HS-27A (cell line): Measurements from ENCODE around the gene UGT1A1.

ENCODE experiments used
- DNase-seq: peaks from one replicate; pipeline ENCODE4 v3.0.0-alpha.2; 2012; ENCODE audit warnings: low read depth, missing footprints

Gene UGT1A1

DNA sequence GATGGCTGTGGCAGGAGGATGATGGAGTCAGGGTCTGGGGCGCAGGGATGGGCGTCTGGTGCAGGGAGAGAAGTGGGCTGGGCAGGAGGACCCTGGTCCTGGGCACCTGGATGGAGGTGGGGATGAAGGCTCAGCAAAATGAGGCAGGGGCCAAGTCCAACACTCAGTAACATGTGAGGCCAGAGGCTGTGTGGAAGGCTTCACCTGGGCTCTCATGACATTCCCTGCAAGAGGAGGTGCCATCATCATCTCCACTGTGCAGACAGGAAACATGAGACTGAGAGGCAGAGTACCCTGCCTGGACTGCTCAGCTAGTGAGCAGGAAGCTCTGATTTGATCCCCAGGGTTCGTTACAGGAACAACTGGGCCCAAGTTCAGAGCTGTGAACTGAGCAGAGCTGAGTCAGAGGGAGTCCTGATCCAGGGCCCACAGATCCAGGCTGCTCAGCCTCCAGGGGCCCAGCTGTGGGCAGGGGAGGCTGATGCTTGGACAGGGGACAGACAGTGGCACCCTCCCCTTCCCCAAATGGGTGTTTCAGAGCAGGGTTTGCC, 57.4 kb downstream of the UGT1A1 start:
- no peak for DNase-seq

DNA sequence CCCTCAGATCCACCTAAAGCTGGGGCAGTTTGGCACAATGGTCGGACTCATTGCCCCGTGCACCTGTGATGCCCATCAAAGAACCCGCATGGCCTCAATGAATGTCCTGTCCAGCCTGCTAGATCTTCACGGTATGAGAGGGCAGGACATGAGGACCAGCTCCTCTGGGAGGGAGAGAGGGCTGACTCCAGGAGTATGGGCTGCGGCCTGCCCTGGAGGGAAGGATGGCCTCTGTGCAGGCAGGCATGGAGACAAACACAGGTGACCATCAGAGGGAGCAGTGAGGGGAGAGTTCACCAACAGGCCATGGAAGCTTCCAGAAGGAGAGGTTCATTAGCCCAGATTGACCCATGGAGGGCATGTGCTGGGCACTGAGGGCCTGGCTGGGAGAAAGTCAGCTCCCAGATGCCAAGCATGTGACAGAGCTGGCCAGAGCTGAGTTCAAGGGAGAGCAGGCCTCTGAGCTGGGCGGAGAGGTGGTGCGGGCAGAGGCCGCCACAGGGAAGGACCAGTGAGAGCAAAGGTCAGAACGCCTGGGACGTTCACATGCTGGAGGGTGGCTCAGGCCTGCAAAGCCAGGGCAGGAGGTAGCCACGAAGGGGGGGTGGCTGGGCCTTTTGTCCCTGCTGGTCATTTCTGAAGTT, 58.0 kb downstream of the UGT1A1 start:
- DNase-seq = no peak

DNA sequence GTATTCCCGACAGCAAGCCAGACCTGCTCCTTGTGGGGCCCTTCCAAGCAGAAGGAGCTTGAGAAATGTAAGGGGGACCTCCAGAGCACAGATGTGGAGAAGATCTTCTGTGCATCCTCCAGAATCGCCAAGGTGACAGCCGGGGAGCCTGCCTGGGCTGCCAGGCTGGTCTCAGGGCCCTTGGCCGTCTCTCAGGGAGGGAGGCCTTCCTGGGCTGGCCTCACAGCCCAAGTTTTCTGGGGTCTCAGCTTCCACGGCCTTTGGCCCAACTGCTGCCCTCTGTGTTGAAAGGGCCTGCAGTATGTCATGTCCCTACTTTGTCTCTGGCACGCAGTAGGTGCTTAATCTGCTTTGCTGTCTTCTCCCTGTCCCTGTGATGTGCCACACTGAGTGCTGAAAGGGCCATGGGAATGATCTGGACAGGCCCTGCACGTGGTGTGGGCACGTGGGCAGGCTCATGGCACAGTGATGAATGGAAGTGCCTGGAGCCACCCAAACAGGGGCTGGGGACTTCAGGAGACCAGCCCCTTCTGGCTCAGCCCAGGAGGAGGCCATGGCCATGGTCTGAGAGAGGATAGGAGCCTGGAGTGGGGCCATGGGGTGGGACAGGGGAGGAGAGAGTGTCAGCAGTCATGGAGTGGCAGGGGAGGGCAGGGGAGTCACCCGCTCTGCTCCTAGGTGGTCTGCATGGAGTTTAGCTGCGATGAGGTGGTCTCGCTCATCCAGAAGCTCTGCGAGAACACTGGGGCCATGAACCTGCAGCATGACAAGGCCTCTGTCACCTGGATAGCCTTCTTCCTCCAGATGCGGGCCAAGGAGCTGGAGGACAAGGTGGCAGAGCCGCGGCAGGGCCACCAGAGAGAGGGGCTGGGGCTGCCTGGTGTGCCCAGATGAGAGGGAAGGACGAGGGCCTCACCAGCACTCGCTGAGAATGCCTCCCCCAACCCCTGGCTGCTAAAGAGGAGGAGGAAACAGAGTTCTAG, 58.9 kb downstream of the UGT1A1 start:
- DNase-seq = no peak

DNA sequence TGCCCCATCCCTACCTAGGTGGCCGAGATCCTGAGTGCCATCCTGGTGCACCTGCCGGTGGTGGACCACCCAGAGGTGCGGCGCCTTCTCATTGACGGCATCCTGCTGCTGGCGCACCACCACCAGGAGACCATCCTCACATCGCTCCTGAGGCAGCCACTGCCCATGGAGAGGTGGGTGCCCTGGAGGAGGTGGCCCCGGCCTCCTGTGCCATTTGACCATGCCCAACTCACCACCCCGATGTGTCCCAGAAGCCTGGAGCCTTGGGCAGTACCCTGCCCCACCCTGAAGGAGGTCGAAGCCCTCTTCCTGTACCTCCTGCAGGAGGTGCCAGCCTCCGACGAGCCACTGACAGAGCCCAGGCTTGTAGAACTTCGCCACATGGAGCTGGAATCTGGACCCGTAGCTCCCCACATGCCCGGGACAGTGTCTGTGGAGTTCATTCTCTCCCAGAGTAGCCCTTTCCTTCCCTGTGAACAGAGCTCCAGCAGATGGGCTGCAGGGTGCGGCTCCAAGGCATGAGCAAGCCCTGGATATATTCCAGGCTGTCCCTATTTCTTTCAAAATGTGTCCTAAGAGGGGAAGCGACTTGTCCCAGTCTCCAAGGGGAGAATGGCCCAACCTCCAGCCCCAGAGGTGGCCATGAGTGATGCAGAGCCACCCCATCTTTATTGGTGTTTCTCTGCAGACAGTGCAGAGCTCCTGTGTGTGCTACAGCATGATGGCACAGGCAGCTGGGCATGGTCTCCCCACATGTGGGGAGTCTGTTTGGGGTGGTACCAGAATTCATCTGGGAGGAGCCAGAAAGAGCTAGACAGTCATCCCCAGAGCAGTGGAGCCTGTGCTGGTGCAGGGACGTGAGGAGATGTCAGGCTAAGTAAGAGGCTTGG, 60.1 kb downstream of the UGT1A1 start:
- no peak for DNase-seq

DNA sequence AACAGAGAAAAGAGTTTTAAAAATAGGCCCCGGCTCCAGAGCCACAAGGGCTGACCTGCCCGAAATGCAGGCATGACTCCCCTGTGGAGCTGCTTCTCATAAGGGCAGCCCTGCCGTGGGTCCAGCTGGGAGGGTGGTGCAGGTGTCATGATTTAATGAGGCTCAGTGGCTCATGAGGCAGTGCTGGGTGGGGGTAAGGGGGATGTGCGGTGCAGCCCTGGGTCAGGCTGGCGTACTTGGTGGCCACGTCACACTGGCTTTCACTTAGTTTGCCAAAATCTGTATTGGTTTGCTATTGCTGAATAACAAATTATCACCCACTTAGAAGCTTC, 60.7 kb downstream of the UGT1A1 start:
- no peak for DNase-seq

DNA sequence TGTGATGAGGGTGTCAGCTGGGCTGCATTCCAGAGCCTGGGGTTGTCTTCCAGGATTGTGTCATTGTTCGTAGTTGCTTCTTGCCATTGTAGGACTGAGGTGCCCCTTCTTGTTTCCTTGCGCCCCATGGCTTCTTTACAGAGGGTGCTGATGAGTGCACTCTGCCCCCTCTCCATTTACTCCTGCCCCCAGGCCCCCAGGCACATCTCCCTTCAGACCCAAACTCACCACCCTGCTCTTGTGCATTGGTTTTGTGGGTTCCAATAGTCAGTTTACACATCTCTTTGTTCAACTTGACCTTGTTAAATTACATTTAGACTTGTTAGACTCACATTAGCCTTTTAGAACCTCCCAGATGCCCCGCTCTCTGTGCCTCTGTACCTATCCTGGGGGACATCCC, 61.1 kb downstream of the UGT1A1 start:
- DNase-seq = no peak

DNA sequence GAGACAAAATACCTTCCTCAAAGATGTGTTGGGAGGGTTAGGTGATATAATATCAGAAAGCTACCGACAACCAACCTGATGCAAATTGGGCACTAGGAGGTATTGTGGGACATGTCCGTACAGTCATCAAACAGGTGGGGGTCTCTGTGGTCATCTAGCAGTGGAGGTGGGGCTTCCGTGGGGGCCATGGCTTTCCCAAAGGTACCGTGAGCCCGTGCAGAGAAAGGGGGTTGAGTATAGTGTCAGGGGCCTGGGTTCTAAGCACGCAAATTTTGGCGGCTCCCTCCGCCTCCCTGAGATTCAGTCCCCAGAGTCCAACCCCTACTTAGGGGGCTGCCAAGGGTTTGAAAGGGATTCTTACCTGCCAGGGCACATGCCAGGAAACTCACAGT, 61.6 kb downstream of the UGT1A1 start:
- DNase-seq = no peak

DNA sequence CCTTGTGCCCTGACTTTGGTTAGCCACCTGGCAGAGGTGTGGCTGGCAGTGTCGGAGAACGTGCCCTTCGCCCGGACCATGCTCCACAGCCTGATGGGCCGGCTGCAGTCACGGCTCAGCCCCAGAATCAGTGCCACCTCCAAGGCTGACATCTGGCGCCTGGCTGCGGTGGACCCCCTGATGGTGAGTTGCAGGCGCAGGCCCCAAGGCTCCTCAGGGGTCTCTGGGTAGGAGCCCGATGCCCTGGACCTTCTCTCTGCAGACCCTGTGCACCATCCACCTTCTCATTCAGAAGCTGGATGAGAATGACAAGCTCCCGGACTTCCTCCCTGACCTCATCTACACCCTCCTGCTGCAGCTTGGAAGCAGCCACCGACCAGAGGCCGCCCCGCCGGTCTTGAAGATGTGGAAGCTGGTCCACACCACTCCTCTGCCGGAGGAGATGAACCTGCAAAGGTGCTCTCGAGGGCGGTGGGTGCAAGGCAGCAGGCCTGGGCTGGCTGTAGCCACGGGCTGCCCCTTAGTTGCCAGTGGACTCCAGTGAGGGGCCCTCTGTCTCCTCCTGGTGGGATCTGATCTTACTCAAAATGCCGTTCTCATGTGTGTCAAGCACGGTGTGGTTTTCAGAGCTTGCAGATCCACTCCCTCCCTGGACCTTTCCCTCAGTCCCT, 62.2 kb downstream of the UGT1A1 start:
- DNase-seq = no peak
